RWPE2 (cell line): ENCODE measurements around the gene HSD3B2.

Experiments
- ATAC-seq: fragments of 200-7000 bp; cut with Tn5 transposase; 3 replicates; pipeline ENCODE4 v1.9.1; 2021; ENCODE audit warnings: low read depth
- DNase-seq: peaks from one replicate; pipeline ENCODE4 v3.0.0-alpha.2; 2020; ENCODE audit warnings: low spot score
- H3K27ac ChIP-seq: fragments of 450-650 bp; 2 replicates; pipeline ENCODE4 v1.5.1; 2017; ENCODE audit warnings: mild to moderate bottlenecking; ENCODE audit not compliant: poor library complexity, severe bottlenecking
- H3K27me3 ChIP-seq: fragments of 250-450 bp; sonication (Bioruptor Pico); 2 replicates; pipeline ENCODE4 v1.5.1; 2021; ENCODE audit warnings: mild to moderate bottlenecking, moderate library complexity; ENCODE audit not compliant: insufficient read depth, poor library complexity, severe bottlenecking
- H3K36me3 ChIP-seq: fragments of 250-450 bp; sonication (Bioruptor Pico); 2 replicates; pipeline ENCODE4 v1.5.1; 2020; ENCODE audit warnings: low read depth, mild to moderate bottlenecking, moderate library complexity
- H3K4me1 ChIP-seq: fragments of 250-450 bp; sonication (Bioruptor Pico); 2 replicates; pipeline ENCODE4 v1.5.1; 2021; ENCODE audit warnings: mild to moderate bottlenecking, moderate library complexity; ENCODE audit not compliant: insufficient read depth, poor library complexity, severe bottlenecking
- H3K4me3 ChIP-seq: fragments of 250-450 bp; sonication (Bioruptor Pico); 2 replicates; pipeline ENCODE4 v1.5.1; 2021; ENCODE audit warnings: mild to moderate bottlenecking, moderate library complexity; ENCODE audit not compliant: severe bottlenecking
- H3K9me3 ChIP-seq: fragments of 250-450 bp; sonication (Bioruptor Pico); 2 replicates; pipeline ENCODE4 v1.5.1; 2021; ENCODE audit warnings: mild to moderate bottlenecking, moderate library complexity; ENCODE audit not compliant: severe bottlenecking
- TF ChIP-seq, protein P1 (sequence below): fragments of 450-650 bp; IDR thresholded peaks from one replicate; pipeline ENCODE4 v1.5.1; 2017; ENCODE audit warnings: mild to moderate bottlenecking, moderate library complexity; ENCODE audit not compliant: poor library complexity, severe bottlenecking

The HSD3B2 gene

DNA sequence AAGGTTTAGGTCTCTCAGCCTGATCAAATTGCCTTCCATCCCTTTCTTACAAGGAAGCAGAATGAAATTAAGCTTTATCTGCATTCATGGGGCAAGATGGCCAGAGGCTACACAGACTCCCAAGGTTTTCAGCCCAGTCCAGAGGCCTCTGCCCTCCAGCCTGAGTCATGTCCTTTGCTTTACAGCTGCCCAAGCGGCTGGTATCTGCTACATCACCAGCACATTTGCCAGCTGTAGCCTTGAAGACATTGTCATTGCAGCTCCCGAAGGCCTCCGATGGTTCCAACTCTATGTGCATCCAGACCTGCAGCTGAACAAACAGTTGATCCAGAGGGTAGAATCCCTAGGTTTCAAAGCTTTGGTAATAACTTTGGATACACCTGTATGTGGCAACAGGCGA lies 30.4 kb upstream of the HSD3B2 start:
- Histone ChIP-seq H3K4me1 (no peaks in the 10 kb centered on the region), H3K27ac (no peak overlapping the region), H3K9me3 (no peaks in the 10 kb centered on the region), H3K27me3 (peaks cover 8% of the 10 kb centered on the region), H3K36me3 (no peaks in the 10 kb centered on the region), H3K4me3 (no peak overlapping the region)
- ATAC-seq (no peak), DNase-seq (no peak)
- TF ChIP-seq, protein P1, sequence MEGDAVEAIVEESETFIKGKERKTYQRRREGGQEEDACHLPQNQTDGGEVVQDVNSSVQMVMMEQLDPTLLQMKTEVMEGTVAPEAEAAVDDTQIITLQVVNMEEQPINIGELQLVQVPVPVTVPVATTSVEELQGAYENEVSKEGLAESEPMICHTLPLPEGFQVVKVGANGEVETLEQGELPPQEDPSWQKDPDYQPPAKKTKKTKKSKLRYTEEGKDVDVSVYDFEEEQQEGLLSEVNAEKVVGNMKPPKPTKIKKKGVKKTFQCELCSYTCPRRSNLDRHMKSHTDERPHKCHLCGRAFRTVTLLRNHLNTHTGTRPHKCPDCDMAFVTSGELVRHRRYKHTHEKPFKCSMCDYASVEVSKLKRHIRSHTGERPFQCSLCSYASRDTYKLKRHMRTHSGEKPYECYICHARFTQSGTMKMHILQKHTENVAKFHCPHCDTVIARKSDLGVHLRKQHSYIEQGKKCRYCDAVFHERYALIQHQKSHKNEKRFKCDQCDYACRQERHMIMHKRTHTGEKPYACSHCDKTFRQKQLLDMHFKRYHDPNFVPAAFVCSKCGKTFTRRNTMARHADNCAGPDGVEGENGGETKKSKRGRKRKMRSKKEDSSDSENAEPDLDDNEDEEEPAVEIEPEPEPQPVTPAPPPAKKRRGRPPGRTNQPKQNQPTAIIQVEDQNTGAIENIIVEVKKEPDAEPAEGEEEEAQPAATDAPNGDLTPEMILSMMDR: no peak

- no peak for DNase-seq
- TF ChIP-seq, protein P1: no peak
- H3K27ac ChIP-seq: no peak overlapping the region
- H3K36me3 ChIP-seq: no peaks in the 10 kb centered on the region
- no peak for ATAC-seq
- H3K27me3 ChIP-seq: peaks cover 8% of the 10 kb centered on the region
- no peaks in the 10 kb centered on the region for H3K9me3 ChIP-seq
- no peak overlapping the region for H3K4me3 ChIP-seq
- no peaks in the 10 kb centered on the region for H3K4me1 ChIP-seq
Observed at GRCh38 chr1:119385650-119386049, 29.3 kb upstream of the HSD3B2 start.

GRCh38 chr1:119387858-119388257 lies 27.1 kb upstream of the HSD3B2 start:
- no peak overlapping the region for H3K27ac ChIP-seq
- H3K9me3 ChIP-seq: no peaks in the 10 kb centered on the region
- ATAC-seq (no peak), DNase-seq (no peak)
- no peaks in the 10 kb centered on the region for H3K36me3 ChIP-seq
- H3K27me3 ChIP-seq: peaks cover 8% of the 10 kb centered on the region
- H3K4me1 ChIP-seq: no peaks in the 10 kb centered on the region
- TF ChIP-seq, protein P1: no peak
- H3K4me3 ChIP-seq: no peak overlapping the region

- DNase-seq: no peak
- Histone ChIP-seq H3K4me1 (no peaks in the 10 kb centered on the region), H3K27me3 (peaks cover 8% of the 10 kb centered on the region), H3K4me3 (no peak overlapping the region), H3K36me3 (no peaks in the 10 kb centered on the region), H3K27ac (no peak overlapping the region), H3K9me3 (no peaks in the 10 kb centered on the region)
- ATAC-seq: peak; percentile 19; the same call in 1 of the 3 replicates
- TF ChIP-seq, protein P1: no peak
Observed at GRCh38 chr1:119388450-119388849, 26.5 kb upstream of the HSD3B2 start.

- H3K4me1 ChIP-seq: no peaks in the 10 kb centered on the region
- H3K27ac ChIP-seq: no peak overlapping the region
- H3K27me3 ChIP-seq: peaks cover 8% of the 10 kb centered on the region
- no peaks in the 10 kb centered on the region for H3K9me3 ChIP-seq
- no peak overlapping the region for H3K4me3 ChIP-seq
- ATAC-seq (no peak), DNase-seq (no peak)
- TF ChIP-seq, protein P1: no peak
- H3K36me3 ChIP-seq: no peaks in the 10 kb centered on the region
Observed at GRCh38 chr1:119390526-119390925, 24.4 kb upstream of the HSD3B2 start.
